Stimulated activated CD8-positive, alpha-beta memory T cell treated with anti-CD3 and anti-CD28 coated beads, Interleukin-15, amount 100 ng/mL, for 24 hours (primary cell): Measurements from ENCODE around the gene RANBP10.

Source experiments
- DNase-seq: peaks from one replicate; pipeline ENCODE4 v3.0.0-alpha.2; 2020; ENCODE audit warnings: low read depth

The RANBP10 gene

DNA sequence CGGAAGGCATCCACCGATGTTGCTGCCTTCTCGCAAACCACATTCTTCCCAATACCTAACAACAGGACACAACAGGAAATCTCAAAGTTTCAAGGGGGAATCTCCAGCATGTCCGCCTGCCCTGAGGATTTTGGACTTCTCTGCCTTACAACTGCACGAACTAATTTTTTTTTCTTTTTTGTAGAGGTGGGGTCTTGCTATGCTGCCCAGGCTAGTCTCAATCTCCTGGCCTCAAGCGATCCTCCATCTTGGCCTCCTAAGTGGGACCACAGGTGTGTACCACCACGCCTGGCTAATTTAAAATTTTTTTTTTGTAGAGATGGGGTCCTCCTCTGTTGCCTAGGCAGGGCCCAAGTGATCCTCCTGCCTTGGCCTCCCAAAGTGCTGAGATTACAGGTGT, 130.4 kb downstream of the RANBP10 start:
- no peak for DNase-seq

DNA sequence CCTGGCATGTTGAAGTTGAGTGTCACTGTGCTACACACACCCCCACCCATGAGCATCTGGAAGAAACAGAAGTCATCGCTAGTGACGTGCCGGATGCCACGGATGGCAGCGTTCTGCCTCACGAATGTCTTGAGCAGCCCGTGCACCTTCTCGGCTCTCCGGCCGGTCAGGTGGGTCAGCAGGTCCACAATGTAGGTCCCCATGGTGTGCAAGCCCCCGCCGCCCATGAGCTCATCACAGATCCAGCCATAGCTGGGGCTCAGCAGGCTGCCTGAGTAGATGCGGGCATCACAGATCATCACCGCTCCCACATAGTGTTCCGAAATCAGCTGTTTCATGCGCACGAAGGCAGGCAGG, 130.8 kb downstream of the RANBP10 start:
- DNase-seq = no peak

DNA sequence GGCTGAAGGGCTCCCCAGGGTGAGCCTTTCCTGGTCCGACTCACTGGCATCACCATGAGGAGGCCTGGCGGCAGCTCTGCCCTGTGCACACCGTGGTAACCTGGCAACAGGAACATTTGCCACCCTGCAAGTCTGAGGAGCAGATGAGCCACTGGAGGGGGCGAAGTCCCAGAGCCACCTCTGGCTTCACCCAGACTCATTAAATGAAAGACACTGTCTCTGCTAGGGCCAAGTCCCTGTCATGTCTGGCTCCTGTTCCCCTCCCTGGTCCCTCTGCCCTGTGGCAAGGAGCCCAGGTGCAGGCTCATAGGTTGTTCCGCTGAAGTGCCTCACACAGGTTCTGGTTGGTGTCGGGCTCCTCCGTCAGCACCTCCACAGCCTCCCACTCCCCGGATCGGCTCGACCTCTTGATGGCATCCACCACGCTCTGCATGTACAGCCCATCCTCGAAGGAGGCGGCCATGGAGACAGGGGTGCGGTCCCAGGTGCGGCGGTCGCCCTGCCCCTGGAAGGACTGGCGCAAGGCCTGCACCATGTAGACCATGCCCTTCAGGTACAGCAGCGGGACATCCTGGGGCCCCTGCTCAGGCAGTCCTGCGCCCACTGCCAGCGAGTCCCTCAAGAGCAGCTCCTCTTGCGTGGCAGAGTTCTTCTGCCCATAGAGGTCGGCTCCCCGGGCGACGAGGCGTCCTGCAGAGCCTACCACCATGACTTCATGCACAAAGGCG, 131.3 kb downstream of the RANBP10 start:
- DNase-seq = no peak

DNA sequence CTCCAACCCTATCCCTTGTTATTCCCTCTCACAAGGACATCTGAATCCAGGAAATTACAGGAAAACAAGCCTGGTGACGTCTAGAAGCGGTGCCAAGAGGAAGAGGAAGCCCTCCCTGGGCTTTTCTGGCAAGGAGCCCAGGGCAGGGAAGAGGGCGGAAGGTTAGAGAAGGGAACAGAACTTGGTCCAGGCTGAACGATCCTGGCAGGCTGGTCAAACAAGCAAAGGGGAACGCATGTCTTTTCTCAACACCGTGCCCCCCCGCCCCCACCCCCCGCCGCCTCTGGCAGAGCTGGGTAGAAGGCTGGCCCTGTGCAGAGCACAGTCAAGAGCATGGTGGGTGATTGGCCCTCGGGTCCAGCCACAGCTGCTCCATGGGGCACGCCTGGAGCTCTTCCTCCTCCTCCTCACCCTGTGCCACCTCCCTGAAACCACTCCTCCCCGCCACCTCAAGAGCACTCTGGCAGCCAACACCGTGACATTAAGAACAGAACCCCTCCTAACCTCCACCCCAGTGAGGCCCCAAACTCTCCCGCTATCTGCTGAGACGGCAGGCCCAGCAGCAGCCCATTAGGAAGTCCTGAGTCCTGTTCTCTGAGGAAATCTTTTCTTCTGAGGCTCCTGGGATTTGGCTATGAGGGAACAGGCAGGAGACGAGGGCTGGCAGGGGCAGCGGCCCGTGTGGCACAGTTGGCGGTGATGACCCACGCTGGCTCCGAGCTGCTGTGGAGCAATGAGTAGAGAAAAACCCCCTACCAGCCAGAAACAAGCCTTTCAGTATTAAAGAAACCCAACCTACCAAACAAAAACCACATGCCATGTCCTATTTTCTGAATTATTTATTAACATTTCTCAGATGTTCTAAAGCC, 132.4 kb downstream of the RANBP10 start:
- no peak for DNase-seq
